ENCODE data around the gene ELP2.

Gene ELP2

DNA sequence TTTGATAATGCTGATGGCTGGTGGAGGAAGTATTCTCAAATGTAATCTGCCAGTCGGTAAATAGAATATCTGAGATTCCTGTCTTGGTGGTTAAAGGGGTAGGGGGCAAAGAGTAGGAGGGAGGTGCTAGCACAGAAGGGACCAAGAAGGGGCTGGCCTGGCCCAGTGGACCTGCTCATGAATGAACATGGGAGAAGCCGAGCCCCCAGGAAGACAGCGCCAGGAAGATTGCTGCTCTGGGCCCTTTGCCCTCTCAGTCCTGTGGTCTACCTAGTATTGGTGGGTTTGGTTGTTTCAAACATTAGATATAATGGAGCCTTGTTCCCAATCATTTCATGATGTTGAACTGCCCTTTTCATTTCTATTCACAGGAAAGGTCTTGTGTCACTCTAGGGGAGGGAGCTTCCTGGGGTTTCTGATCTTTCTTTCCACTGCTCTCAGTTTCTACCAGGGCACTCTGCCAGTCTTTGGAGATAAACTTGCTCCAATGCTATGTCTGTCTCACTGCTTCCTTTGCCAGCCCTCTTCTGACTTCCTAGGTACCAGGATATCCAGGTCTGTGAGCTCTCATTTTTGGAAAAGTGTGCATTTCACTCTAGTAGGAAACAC lies 52.3 kb downstream of the ELP2 start:
- Mint-ChIP-seq H3K27ac (no peak overlapping the region), H3K36me3 (ENCODE audit: low read depth) (peaks cover 8% of the 10 kb centered on the region), H3K9me3 (no peaks in the 10 kb centered on the region), H3K4me3 (no peak overlapping the region), H3K4me1 (no peaks in the 10 kb centered on the region), H3K27me3 (ENCODE audit: low read depth, poor library complexity) (peaks cover 34% of the 10 kb centered on the region)
- DNase-seq, result no peak
- TF ChIP-seq, protein P1, sequence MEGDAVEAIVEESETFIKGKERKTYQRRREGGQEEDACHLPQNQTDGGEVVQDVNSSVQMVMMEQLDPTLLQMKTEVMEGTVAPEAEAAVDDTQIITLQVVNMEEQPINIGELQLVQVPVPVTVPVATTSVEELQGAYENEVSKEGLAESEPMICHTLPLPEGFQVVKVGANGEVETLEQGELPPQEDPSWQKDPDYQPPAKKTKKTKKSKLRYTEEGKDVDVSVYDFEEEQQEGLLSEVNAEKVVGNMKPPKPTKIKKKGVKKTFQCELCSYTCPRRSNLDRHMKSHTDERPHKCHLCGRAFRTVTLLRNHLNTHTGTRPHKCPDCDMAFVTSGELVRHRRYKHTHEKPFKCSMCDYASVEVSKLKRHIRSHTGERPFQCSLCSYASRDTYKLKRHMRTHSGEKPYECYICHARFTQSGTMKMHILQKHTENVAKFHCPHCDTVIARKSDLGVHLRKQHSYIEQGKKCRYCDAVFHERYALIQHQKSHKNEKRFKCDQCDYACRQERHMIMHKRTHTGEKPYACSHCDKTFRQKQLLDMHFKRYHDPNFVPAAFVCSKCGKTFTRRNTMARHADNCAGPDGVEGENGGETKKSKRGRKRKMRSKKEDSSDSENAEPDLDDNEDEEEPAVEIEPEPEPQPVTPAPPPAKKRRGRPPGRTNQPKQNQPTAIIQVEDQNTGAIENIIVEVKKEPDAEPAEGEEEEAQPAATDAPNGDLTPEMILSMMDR (IDR thresholded peaks at IDR 0.05), result no peak

DNA sequence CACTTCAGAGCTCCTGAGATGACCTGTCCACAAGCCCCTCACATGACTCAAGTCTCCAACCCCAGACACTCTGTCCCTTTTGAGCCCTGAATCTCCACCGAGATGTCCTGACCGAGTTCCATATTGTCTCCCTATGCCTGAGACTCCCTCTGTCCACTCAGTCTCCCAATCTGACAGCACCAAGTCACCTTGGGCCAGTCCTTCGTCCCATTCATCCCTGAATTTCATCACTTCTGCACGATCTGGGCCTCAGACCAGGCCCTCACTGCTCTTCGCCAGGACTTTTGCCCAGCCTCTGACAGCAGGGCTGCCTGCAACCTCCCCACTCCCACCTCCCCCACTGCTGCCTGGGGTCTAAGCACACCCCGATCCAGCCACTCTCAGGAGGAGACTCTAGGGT lies 53.3 kb downstream of the ELP2 start:
- no peak for DNase-seq
- TF ChIP-seq, protein P1 (IDR thresholded peaks at IDR 0.05), result no peak
- peaks cover 3% of the 10 kb centered on the region for H3K4me1 Mint-ChIP-seq
- no peaks in the 10 kb centered on the region for H3K9me3 Mint-ChIP-seq
- peaks cover 43% of the 10 kb centered on the region for H3K27me3 Mint-ChIP-seq (ENCODE audit: low read depth, poor library complexity)
- peaks cover 3% of the 10 kb centered on the region for H3K36me3 Mint-ChIP-seq (ENCODE audit: low read depth)
- H3K27ac Mint-ChIP-seq, result no peak overlapping the region
- H3K4me3 Mint-ChIP-seq, result no peak overlapping the region

DNA sequence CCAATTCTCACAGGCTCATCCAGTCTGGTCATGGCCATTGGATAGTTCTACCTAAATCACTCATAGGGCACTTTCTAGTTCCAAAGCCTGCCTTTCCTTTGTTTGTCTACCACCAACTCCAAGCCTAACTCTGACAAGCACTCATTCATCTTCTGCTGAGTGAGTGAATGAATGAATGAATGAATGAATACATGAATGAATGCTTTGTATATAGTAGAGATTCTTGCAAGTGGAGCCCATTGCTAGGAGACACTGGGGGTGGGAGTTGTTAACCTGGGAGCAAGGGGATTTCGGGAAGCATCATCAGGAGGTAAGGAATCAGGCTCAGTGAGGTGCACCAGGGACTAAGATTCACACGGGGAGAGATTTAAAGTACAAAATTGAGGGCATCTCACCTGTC lies 54.3 kb downstream of the ELP2 start:
- no peak overlapping the region for H3K27ac Mint-ChIP-seq
- H3K4me1 Mint-ChIP-seq, result peaks cover 13% of the 10 kb centered on the region
- peaks cover 53% of the 10 kb centered on the region for H3K27me3 Mint-ChIP-seq (ENCODE audit: low read depth, poor library complexity)
- peaks cover 3% of the 10 kb centered on the region for H3K36me3 Mint-ChIP-seq (ENCODE audit: low read depth)
- no peaks in the 10 kb centered on the region for H3K9me3 Mint-ChIP-seq
- DNase-seq, result no peak
- H3K4me3 Mint-ChIP-seq, result no peak overlapping the region
- TF ChIP-seq, protein P1 (IDR thresholded peaks at IDR 0.05), result no peak

DNA sequence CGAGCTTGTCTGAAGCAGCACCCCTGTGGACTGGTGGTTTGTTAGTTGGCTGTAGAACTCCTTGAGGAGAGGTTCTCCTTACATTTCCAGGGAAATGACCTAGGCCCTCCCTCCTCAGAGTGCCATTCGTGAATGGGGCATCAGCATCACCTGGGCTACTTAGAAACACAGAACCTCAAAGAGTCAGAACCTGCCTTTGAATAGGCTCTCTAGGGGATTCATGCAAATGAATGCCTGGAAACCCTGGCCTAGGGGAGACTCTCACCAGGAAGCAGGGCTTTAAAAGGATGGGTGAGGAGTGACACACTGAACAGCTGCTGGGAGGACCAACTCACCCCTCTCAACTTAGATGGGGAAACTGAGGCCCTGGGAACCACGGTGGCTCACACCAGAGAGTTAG lies 55.5 kb downstream of the ELP2 start:
- Mint-ChIP-seq H3K27me3 (ENCODE audit: low read depth, poor library complexity) (peaks cover 64% of the 10 kb centered on the region), H3K9me3 (no peaks in the 10 kb centered on the region), H3K27ac (no peak overlapping the region), H3K4me1 (peaks cover 16% of the 10 kb centered on the region), H3K4me3 (no peak overlapping the region), H3K36me3 (ENCODE audit: low read depth) (no peaks in the 10 kb centered on the region)
- TF ChIP-seq, protein P1 (IDR thresholded peaks at IDR 0.05), result no peak
- DNase-seq, result no peak

DNA sequence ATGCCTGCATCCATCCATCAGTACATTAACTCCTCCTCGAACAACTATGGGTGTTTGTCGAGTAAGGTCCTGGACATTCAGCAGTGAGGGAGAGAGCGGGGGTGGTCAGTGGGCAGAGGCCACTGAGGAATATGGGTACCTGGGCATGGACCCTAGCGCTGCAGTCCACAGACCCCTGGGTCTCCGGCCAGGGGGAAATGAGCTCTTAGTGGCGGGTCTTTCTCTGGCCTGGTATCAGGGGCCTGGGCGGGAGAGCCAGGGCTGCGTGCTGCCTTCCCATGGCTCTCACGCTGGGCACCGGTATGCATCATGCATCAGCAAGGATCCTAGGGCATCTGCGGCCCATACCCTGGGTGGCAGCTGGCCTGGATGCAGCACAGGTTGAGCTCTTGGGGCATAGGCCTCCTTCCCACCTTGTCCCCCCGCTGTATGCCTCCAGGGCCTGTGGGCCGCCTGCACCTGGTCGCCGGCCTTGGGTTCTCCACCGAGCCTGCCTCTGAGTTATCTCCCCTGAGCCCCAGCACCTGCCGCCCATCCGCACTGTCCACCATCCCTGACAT lies 56.3 kb downstream of the ELP2 start:
- no peak for DNase-seq
- no peaks in the 10 kb centered on the region for H3K36me3 Mint-ChIP-seq (ENCODE audit: low read depth)
- H3K4me1 Mint-ChIP-seq, result peaks cover 16% of the 10 kb centered on the region
- peaks cover 71% of the 10 kb centered on the region for H3K27me3 Mint-ChIP-seq (ENCODE audit: low read depth, poor library complexity)
- H3K9me3 Mint-ChIP-seq, result no peaks in the 10 kb centered on the region
- TF ChIP-seq, protein P1 (IDR thresholded peaks at IDR 0.05), result no peak
- no peak overlapping the region for H3K27ac Mint-ChIP-seq
- peak overlapping the region; percentile 86 for H3K4me3 Mint-ChIP-seq
